ENCODE measurements around the gene MKI67. TPM values are rescaled to one million over a fixed set of nuclear protein-coding genes. Genes with fewer than 3 reads are reported as not detected.

Gene MKI67
- total RNA-seq, 1 experiment from 2014 or later = 151 TPM

- TF ChIP-seq SIN3A (IDR thresholded peaks at IDR 0.05; ENCODE audit: borderline replicate concordance, insufficient read depth, low read depth, low read length) (no peak), TCF7L2 (IDR thresholded peaks at IDR 0.05; ENCODE audit: low read depth, low read length) (no peak), POLR2AphosphoS5 (IDR thresholded peaks at IDR 0.05; ENCODE audit: low read depth, low read length) (no peak), REST (IDR thresholded peaks at IDR 0.05; ENCODE audit: insufficient read depth in 1 of 2, low read depth in 2 of 2, low read length in 1 of 2) (no peak), CTCF (IDR thresholded peaks at IDR 0.05) (no peak)
- Histone ChIP-seq H3K4me1 (ENCODE audit: control insufficient read depth, insufficient read depth, low read length) (no peaks in the 10 kb centered on the region), H3K4me3 (ENCODE audit: low read depth in 2 of 2, low read length in 2 of 2) (no peak overlapping the region), H3K27ac (ENCODE audit: low read length) (no peak overlapping the region), H3K9me3 (ENCODE audit: control insufficient read depth, insufficient read depth, low read depth, low read length) (no peaks in the 10 kb centered on the region), H3K27me3 (ENCODE audit: control insufficient read depth, insufficient read depth, low read length) (no peaks in the 10 kb centered on the region), H3K36me3 (ENCODE audit: control insufficient read depth, insufficient read depth, low read length) (no peaks in the 10 kb centered on the region)
- DNase-seq (ENCODE audit: low read depth, low spot score) = no peak
- intact Hi-C loops (cut with micrococcal nuclease; ENCODE audit: unreplicated experiment) (no loop called here), in situ Hi-C loops (cut with HindIII; ENCODE audit: low pct_unique_long_range_greater_than_20kb, low sequenced_read_pairs) (no loop called here)
- ChIA-PET CTCF (no interaction called here), POLR2A (no interaction called here)
- BruUV-seq (replicated peaks) = no TSS peak
- no peak for ATAC-seq
Measured at GRCh38 chr10:128087146-128087883, 38.9 kb downstream of the MKI67 start.

- DNase-seq (ENCODE audit: low read depth, low spot score) (no peak), ATAC-seq (no peak)
- Histone ChIP-seq H3K27me3 (ENCODE audit: control insufficient read depth, insufficient read depth, low read length) (no peaks in the 10 kb centered on the region; the same call in 1 of the 2 replicates), H3K36me3 (ENCODE audit: control insufficient read depth, insufficient read depth, low read length) (no peaks in the 10 kb centered on the region), H3K4me3 (ENCODE audit: low read depth in 2 of 2, low read length in 2 of 2) (no peak overlapping the region), H3K9me3 (ENCODE audit: control insufficient read depth, insufficient read depth, low read depth, low read length) (no peaks in the 10 kb centered on the region), H3K4me1 (ENCODE audit: control insufficient read depth, insufficient read depth, low read length) (no peaks in the 10 kb centered on the region), H3K27ac (ENCODE audit: low read length) (no peak overlapping the region)
- POLR2A ChIA-PET = interaction anchor here (0.6 kb wide), 1 partner anchor 37 kb away, joined by 3 read pairs; no protein-coding TSS in a partner anchor
- TF ChIP-seq POLR2AphosphoS5 (IDR thresholded peaks at IDR 0.05; ENCODE audit: low read depth, low read length) (no peak), SIN3A (IDR thresholded peaks at IDR 0.05; ENCODE audit: borderline replicate concordance, insufficient read depth, low read depth, low read length) (no peak), REST (IDR thresholded peaks at IDR 0.05; ENCODE audit: insufficient read depth in 1 of 2, low read depth in 2 of 2, low read length in 1 of 2) (no peak), TCF7L2 (IDR thresholded peaks at IDR 0.05; ENCODE audit: low read depth, low read length) (no peak), CTCF (IDR thresholded peaks at IDR 0.05) (no peak)
- no TSS peak for BruUV-seq (replicated peaks)
- in situ Hi-C loops (cut with HindIII; ENCODE audit: low pct_unique_long_range_greater_than_20kb, low sequenced_read_pairs) = no loop called here
- intact Hi-C loops (cut with micrococcal nuclease; ENCODE audit: unreplicated experiment) = no loop called here
- CTCF ChIA-PET = no interaction called here
Measured at GRCh38 chr10:128086003-128086863, 40.0 kb downstream of the MKI67 start.

All from Panc1 (cell line).